ENCODE results near the gene PLLP. TPM values are rescaled to one million over a fixed set of nuclear protein-coding genes. Genes with fewer than 3 reads are reported as not detected.

Gene PLLP
- total RNA-seq, 1 experiment from 2014 or later = 2.8 TPM

GRCh38 chr16:57266531-57267260 lies 17.8 kb downstream of the PLLP start:
- no peak for TF ChIP-seq EZH2 (IDR thresholded peaks at IDR 0.05; ENCODE audit: low read depth)
- TF ChIP-seq, protein P1, sequence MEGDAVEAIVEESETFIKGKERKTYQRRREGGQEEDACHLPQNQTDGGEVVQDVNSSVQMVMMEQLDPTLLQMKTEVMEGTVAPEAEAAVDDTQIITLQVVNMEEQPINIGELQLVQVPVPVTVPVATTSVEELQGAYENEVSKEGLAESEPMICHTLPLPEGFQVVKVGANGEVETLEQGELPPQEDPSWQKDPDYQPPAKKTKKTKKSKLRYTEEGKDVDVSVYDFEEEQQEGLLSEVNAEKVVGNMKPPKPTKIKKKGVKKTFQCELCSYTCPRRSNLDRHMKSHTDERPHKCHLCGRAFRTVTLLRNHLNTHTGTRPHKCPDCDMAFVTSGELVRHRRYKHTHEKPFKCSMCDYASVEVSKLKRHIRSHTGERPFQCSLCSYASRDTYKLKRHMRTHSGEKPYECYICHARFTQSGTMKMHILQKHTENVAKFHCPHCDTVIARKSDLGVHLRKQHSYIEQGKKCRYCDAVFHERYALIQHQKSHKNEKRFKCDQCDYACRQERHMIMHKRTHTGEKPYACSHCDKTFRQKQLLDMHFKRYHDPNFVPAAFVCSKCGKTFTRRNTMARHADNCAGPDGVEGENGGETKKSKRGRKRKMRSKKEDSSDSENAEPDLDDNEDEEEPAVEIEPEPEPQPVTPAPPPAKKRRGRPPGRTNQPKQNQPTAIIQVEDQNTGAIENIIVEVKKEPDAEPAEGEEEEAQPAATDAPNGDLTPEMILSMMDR (conservative IDR thresholded peaks at IDR 0.05) = no peak
- Histone ChIP-seq H3K79me2 (ENCODE audit: low read depth) (no peaks in the 10 kb centered on the region), H3K9me3 (ENCODE audit: insufficient read depth, low read depth) (no peaks in the 10 kb centered on the region), H3K4me3 (peak overlapping the region; percentile 29; the same call in 1 of the 2 replicates), H4K20me1 (ENCODE audit: insufficient read depth) (no peaks in the 10 kb centered on the region), H3K27ac (no peak overlapping the region), H3K4me2 (peak overlapping the region; percentile 65), H3F3A (ENCODE audit: insufficient read depth, low read depth) (peaks cover 14% of the 10 kb centered on the region; the same call in 1 of the 2 replicates), H3K4me1 (replicated peaks; ENCODE audit: insufficient read depth) (peaks cover 20% of the 10 kb centered on the region), H3K36me3 (ENCODE audit: low read depth) (no peaks in the 10 kb centered on the region), H2AFZ (no peak overlapping the region; the same call in 1 of the 2 replicates), H3K27me3 (ENCODE audit: insufficient read depth, low read depth) (no peaks in the 10 kb centered on the region), H3K9me2 (ENCODE audit: insufficient read depth) (no peaks in the 10 kb centered on the region)
- DNase-seq = peak in 1 of 2 experiments; percentile 19
- POLR2A ChIA-PET (ENCODE audit: unreplicated experiment) = no interaction called here
- CTCF ChIA-PET = interaction anchor here (1.1 kb wide), 1 partner anchor 32 kb away, joined by 3 read pairs; no protein-coding TSS in a partner anchor
- intact Hi-C loops (cut with micrococcal nuclease; ENCODE audit: unreplicated experiment) = no loop called here
- BruUV-seq (replicated peaks) = no TSS peak

DNA sequence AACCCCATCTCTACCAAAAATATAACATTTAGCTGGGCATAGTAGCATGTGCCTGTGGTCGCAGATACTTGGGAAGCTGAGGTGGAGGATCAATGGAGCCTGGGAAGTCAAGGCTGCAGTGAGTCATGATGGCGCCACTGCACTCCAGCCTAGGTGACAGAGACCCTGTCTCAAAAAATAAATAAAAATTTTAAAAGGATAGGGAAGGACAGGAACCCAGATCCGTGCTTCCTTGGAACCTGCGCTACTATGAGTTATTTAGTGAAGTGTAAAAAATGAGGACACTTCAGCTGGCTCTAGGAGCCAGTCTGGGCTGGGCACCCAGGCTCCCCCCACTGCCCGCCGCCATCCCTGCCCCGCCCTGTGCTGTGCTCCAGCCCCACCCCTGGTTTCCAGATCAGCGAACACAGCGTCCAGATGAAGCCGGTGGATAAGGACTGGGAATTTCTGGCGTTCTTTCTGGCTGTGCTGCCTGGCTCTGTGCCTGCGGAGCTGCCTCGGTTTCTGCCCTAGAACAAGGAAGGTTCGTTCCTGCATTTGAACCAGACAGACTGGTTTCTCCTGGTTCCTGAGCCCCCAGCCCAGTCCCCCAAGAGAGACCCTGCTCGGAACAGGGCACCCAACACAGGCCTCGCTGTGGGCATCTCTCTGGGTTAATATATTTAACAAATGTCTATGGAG lies 18.5 kb downstream of the PLLP start:
- DNase-seq = peak in 1 of 2 experiments; percentile 75

DNA sequence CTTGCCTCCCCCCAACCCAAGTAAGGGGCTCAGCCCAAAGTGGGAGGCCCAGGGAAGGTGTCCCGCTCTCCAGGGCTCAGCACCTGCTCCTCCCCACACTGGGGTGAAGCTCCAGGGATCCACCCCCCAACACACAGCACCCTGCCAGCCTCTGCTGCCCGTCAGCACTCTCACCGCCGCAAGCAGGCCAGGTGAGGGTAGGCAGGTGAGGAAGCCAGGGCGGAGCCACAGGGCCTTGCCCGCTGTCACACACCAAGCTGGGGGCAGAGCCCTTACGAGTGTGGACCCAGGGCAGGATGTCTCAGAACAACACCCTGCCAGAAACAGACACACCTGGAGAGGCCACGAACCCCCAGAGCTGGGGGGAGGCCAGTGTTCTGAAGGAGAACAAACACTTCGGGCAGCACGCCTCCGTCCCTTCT lies 19.5 kb downstream of the PLLP start:
- POLR2A ChIA-PET (ENCODE audit: unreplicated experiment) = no interaction called here
- Histone ChIP-seq H3F3A (ENCODE audit: insufficient read depth, low read depth) (peaks cover 31% of the 10 kb centered on the region), H4K20me1 (ENCODE audit: insufficient read depth) (no peaks in the 10 kb centered on the region), H3K36me3 (ENCODE audit: low read depth) (no peaks in the 10 kb centered on the region), H3K4me1 (replicated peaks; ENCODE audit: insufficient read depth) (peaks cover 34% of the 10 kb centered on the region), H3K4me2 (no peak overlapping the region), H3K4me3 (no peak overlapping the region), H3K9me2 (ENCODE audit: insufficient read depth) (no peaks in the 10 kb centered on the region), H3K79me2 (ENCODE audit: low read depth) (no peaks in the 10 kb centered on the region), H3K27ac (no peak overlapping the region), H3K27me3 (ENCODE audit: insufficient read depth, low read depth) (no peaks in the 10 kb centered on the region), H2AFZ (no peak overlapping the region), H3K9me3 (ENCODE audit: insufficient read depth, low read depth) (no peaks in the 10 kb centered on the region)
- BruUV-seq (replicated peaks) = no TSS peak
- TF ChIP-seq, protein P1 (conservative IDR thresholded peaks at IDR 0.05) = no peak
- no peak for TF ChIP-seq EZH2 (IDR thresholded peaks at IDR 0.05; ENCODE audit: low read depth)
- intact Hi-C loops (cut with micrococcal nuclease; ENCODE audit: unreplicated experiment) = no loop called here
- DNase-seq = no peak
- CTCF ChIA-PET = no interaction called here

More for the DNA sequence above, 18.5 kb downstream of the PLLP start:
- no TSS peak for BruUV-seq (replicated peaks)
- intact Hi-C loops (cut with micrococcal nuclease; ENCODE audit: unreplicated experiment) = no loop called here
- H3K4me2 ChIP-seq = peak overlapping the region; percentile 65
- H3K4me3 ChIP-seq = peak overlapping the region; percentile 29; the same call in 1 of the 2 replicates
- no peaks in the 10 kb centered on the region for H3K9me3 ChIP-seq (ENCODE audit: insufficient read depth, low read depth)
- no peak for TF ChIP-seq EZH2 (IDR thresholded peaks at IDR 0.05; ENCODE audit: low read depth)
- TF ChIP-seq, protein P1 (conservative IDR thresholded peaks at IDR 0.05) = no peak
- no peaks in the 10 kb centered on the region for H3K36me3 ChIP-seq (ENCODE audit: low read depth)
- POLR2A ChIA-PET (ENCODE audit: unreplicated experiment) = interaction anchor here (0.7 kb wide), 1 partner anchor 14 kb away, joined by 3 read pairs; no protein-coding TSS in a partner anchor
- H3K9me2 ChIP-seq (ENCODE audit: insufficient read depth) = no peaks in the 10 kb centered on the region
- H3F3A ChIP-seq (ENCODE audit: insufficient read depth, low read depth) = peaks cover 21% of the 10 kb centered on the region
- CTCF ChIA-PET = interaction anchor here (1.1 kb wide), 1 partner anchor 33 kb away, joined by 3 read pairs; no protein-coding TSS in a partner anchor
- no peaks in the 10 kb centered on the region for H4K20me1 ChIP-seq (ENCODE audit: insufficient read depth)
- no peaks in the 10 kb centered on the region for H3K79me2 ChIP-seq (ENCODE audit: low read depth)
- H3K27me3 ChIP-seq (ENCODE audit: insufficient read depth, low read depth) = no peaks in the 10 kb centered on the region
- no peak overlapping the region; the same call in 1 of the 2 replicates for H2AFZ ChIP-seq
- H3K4me1 ChIP-seq (replicated peaks; ENCODE audit: insufficient read depth) = peaks cover 23% of the 10 kb centered on the region
- no peak overlapping the region for H3K27ac ChIP-seq
